ENCODE measurements around the gene BCR.

Gene BCR

GRCh38 chr22:23272371-23272770, 92.1 kb downstream of the BCR start:
- DNase-seq (ENCODE audit: low read depth) = no peak
- no peak for TF ChIP-seq CTCF (IDR thresholded peaks at IDR 0.05; ENCODE audit: insufficient read depth, low read depth, low read length, missing control alignments)
- no peak overlapping the region for H3K4me3 ChIP-seq (ENCODE audit: low read length)

- no peak for DNase-seq (ENCODE audit: low read depth)
- TF ChIP-seq CTCF (IDR thresholded peaks at IDR 0.05; ENCODE audit: insufficient read depth, low read depth, low read length, missing control alignments) = no peak
- no peak overlapping the region for H3K4me3 ChIP-seq (ENCODE audit: low read length)
Measured at GRCh38 chr22:23272834-23273233, 92.5 kb downstream of the BCR start.

- no peak for DNase-seq (ENCODE audit: low read depth)
- TF ChIP-seq CTCF (IDR thresholded peaks at IDR 0.05; ENCODE audit: insufficient read depth, low read depth, low read length, missing control alignments) = no peak
- H3K4me3 ChIP-seq (ENCODE audit: low read length) = no peak overlapping the region
Measured at GRCh38 chr22:23273445-23274145, 93.3 kb downstream of the BCR start.

- DNase-seq (ENCODE audit: low read depth) = no peak
- TF ChIP-seq CTCF (IDR thresholded peaks at IDR 0.05; ENCODE audit: insufficient read depth, low read depth, low read length, missing control alignments) = no peak
- H3K4me3 ChIP-seq (ENCODE audit: low read length) = no peak overlapping the region
Measured at GRCh38 chr22:23274146-23274526, 93.8 kb downstream of the BCR start.

GRCh38 chr22:23274891-23275694, 94.8 kb downstream of the BCR start:
- no peak for TF ChIP-seq CTCF (IDR thresholded peaks at IDR 0.05; ENCODE audit: insufficient read depth, low read depth, low read length, missing control alignments)
- no peak for DNase-seq (ENCODE audit: low read depth)
- no peak overlapping the region for H3K4me3 ChIP-seq (ENCODE audit: low read length)

GRCh38 chr22:23275751-23276150, 95.4 kb downstream of the BCR start:
- no peak for DNase-seq (ENCODE audit: low read depth)
- no peak for TF ChIP-seq CTCF (IDR thresholded peaks at IDR 0.05; ENCODE audit: insufficient read depth, low read depth, low read length, missing control alignments)
- H3K4me3 ChIP-seq (ENCODE audit: low read length) = no peak overlapping the region

Data from epithelial cell of esophagus (primary cell).